Psoas muscle (tissue), 8 donors: ENCODE measurements around the gene PBX4. TPM values are rescaled to one million over a fixed set of nuclear protein-coding genes. Genes with fewer than 3 reads are reported as not detected.

Source experiments
- ATAC-seq, 4 donors: fragments of 200-7000 bp; cut with Tn5 transposase; one replicate each; pipeline ENCODE4 v1.9.1; 2020; ENCODE audit warnings: moderate library complexity in 3 of 4, mild to moderate bottlenecking in 2 of 4
- DNase-seq, 2 donors: peaks; one replicate each; pipeline ENCODE4 v3.0.0-alpha.2; 2020
- H3K27ac ChIP-seq: fragments of 200-600 bp; one replicate; pipeline ENCODE4 v1.8.0; 2022
- H3K27me3 ChIP-seq, 3 donors: fragments of 200-600 bp in 1 of 3; one replicate each; pipeline versions ENCODE4 v1.6.1 to v1.8.0; 2013 to 2022; ENCODE audit warnings: low read length in 2 of 3, mild to moderate bottlenecking in 2 of 3, moderate library complexity in 1 of 3; ENCODE audit not compliant: insufficient read depth in 3 of 3
- H3K36me3 ChIP-seq, 2 donors: fragments of 200-600 bp in 1 of 2; one replicate each; pipeline versions ENCODE4 v1.6.1 to v1.8.0; 2013 to 2022; ENCODE audit warnings: low read depth in 1 of 2, mild to moderate bottlenecking in 1 of 2, moderate library complexity in 1 of 2; ENCODE audit not compliant: insufficient read depth in 1 of 2
- H3K4me1 ChIP-seq: fragments of 200-600 bp; one replicate; pipeline ENCODE4 v1.8.0; 2022
- H3K4me3 ChIP-seq: fragments of 200-600 bp; one replicate; pipeline ENCODE4 v1.8.0; 2022; ENCODE audit warnings: mild to moderate bottlenecking
- H3K9me3 ChIP-seq: fragments of 200-600 bp; one replicate; pipeline ENCODE4 v1.8.0; 2022
- WGBS, 3 donors: extraction: QIAGEN DNeasy Blood & Tissue Kit; methylation state at CpG; one replicate each; pipeline versions ENCODE4 v1.1.6 to v1.1.7; 2013; 5-methylcytosine and 5-hydroxymethylcytosine counted together
- intact Hi-C, 2 donors: fragments of 100-400 bp; cut with DNase I; formaldehyde crosslinking; loops; one replicate each; pipeline versions ENCODE4 v1.11.0 to v1.14.2; 2022
- polyA plus RNA-seq, 3 donors: library from polyadenylated mRNA; stranded (reverse); fragments of 200-250 nt; gene quantifications; one replicate each; pipeline ENCODE4 v1.2.3, GENCODE V29; 2013
- total RNA-seq, 4 donors: library from RNA; stranded (reverse); fragmentation: NEBNext Ultra II Directional in 2 of 4; extraction: Animal tissue kit (Norgen Biotek cat#: 25700) in 2 of 4; gene quantifications; one replicate each; pipeline versions ENCODE4 v1.2.1 to v1.2.4, GENCODE V29; 2021 to 2023
- TF ChIP-seq, protein P1 (sequence below): fragments of 200-600 bp; IDR thresholded peaks from one replicate; pipeline ENCODE4 v1.8.0; 2022; ENCODE audit warnings: antibody characterized with exemption
- donor health status: healthy with polysubstance abuse.
- donor health status: DM: no; HTN: no; CAD: no; lungs with moderate emphysema.
- donor health status: Bipolar disorder and iron deficiency.
- donor health status: healthy.
- donor health status: DM: yes; HTN: yes; CAD: no.
- donor health status: DM: no; HTN: no; CAD: no.
- donor health status: DM: no; HTN: no; CAD: no.
- donor health status: DM: yes; HTN: yes; CAD: no.

Gene PBX4
- total and polyA plus RNA-seq, 7 donors = 0.06 to 0.17 (median 0.08) TPM; not detected in 4

- intact Hi-C loops = no loop called here
- no peaks in the 10 kb centered on the region for H3K9me3 ChIP-seq
- ATAC-seq (no peak), DNase-seq (no peak)
- TF ChIP-seq, protein P1, sequence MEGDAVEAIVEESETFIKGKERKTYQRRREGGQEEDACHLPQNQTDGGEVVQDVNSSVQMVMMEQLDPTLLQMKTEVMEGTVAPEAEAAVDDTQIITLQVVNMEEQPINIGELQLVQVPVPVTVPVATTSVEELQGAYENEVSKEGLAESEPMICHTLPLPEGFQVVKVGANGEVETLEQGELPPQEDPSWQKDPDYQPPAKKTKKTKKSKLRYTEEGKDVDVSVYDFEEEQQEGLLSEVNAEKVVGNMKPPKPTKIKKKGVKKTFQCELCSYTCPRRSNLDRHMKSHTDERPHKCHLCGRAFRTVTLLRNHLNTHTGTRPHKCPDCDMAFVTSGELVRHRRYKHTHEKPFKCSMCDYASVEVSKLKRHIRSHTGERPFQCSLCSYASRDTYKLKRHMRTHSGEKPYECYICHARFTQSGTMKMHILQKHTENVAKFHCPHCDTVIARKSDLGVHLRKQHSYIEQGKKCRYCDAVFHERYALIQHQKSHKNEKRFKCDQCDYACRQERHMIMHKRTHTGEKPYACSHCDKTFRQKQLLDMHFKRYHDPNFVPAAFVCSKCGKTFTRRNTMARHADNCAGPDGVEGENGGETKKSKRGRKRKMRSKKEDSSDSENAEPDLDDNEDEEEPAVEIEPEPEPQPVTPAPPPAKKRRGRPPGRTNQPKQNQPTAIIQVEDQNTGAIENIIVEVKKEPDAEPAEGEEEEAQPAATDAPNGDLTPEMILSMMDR = no peak
- no peak overlapping the region for H3K27ac ChIP-seq
- peaks cover 5% of the 10 kb centered on the region for H3K4me1 ChIP-seq
- 85 to 87% (median 85%) methylated on average over 18 to 19 of the region's 19 CpGs for WGBS, 3 donors
- H3K4me3 ChIP-seq = no peak overlapping the region
- H3K36me3 ChIP-seq = no peaks in the 10 kb centered on the region
- peaks cover 0 to 74% (median 32%) of the 10 kb centered on the region in 3 donors for H3K27me3 ChIP-seq
These were observed 74.8 kb downstream of the PBX4 start for GRCh38 chr19:19543640-19544039.

DNA sequence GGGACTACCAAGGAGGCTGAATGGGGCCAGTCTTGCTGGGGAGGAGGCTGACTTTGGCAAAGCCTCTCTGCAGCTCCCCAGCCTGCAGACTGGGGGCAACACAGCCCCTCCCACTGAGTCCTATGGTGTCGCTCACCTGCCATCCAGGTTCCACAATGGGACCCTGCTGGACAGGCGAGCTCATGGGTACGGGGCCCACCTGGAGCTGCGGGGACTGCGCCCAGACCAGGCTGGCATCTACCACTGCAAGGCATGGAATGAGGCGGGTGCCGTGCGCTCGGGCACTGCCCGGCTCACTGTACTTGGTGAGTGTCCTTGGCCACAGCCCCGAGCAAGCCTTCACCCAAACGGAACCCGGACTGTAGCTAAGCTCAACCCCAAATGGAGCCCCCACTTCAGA is 75.4 kb downstream of the PBX4 start:
- Histone ChIP-seq H3K27ac (no peak overlapping the region), H3K4me3 (no peak overlapping the region), H3K4me1 (peaks cover 11% of the 10 kb centered on the region), H3K9me3 (no peaks in the 10 kb centered on the region), H3K27me3 (peaks cover 0 to 74% (median 35%) of the 10 kb centered on the region in 3 donors), H3K36me3 (no peaks in the 10 kb centered on the region)
- no peak for DNase-seq
- TF ChIP-seq, protein P1 = no peak
- WGBS, 3 donors = 92 to 97% (median 95%) methylated on average over 12 to 13 of the region's 13 CpGs
- intact Hi-C loops = no loop called here
- no peak for ATAC-seq

DNA sequence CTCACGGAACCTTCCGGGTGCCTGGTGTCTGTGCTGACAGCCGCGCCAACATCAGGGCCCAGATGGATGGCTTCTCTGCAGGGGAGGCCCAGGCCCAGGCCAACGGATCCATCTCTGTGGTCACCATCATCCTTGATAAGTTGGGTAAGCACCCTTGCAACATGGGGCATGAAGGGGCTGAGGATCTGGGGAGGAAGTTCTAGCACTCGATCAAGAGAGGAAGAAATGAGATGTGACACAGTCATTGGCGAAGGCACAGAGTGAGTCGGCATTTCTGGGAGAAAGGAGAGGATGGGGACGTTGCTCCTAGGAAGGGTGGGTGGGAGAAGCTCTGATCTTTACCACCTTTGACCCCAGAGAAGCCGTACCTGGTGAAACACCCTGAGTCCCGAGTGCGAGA is 76.0 kb downstream of the PBX4 start:
- 84 to 90% (median 85%) methylated on average over 12 of the region's 12 CpGs for WGBS, 3 donors
- Histone ChIP-seq H3K36me3 (no peaks in the 10 kb centered on the region), H3K9me3 (no peaks in the 10 kb centered on the region), H3K27me3 (peaks cover 0 to 78% (median 40%) of the 10 kb centered on the region in 3 donors), H3K4me3 (no peak overlapping the region), H3K27ac (no peak overlapping the region), H3K4me1 (peaks cover 12% of the 10 kb centered on the region)
- TF ChIP-seq, protein P1 = no peak
- intact Hi-C loops = no loop called here
- DNase-seq (no peak), ATAC-seq (no peak)

DNA sequence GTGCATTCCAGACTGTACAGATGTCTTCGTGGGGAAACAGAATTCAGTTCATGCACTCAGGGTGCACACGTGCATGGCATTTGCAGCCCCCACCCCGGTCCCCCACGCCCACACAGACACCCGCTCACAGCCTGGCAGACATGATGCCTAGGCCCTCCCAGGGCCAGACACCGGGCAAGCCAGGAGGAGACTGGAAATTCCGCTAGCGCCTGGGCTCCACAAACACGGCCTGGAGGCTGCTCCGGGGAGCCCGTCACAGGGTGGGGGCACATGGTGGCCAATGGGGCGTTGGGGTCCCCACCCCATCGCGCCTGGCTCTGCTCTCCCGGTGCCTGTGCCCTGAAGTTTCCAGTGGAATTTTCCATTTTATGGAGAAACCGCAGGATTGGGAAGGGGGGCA is 76.9 kb downstream of the PBX4 start:
- TF ChIP-seq, protein P1 = no peak
- Histone ChIP-seq H3K36me3 (no peaks in the 10 kb centered on the region), H3K4me1 (peaks cover 12% of the 10 kb centered on the region), H3K9me3 (no peaks in the 10 kb centered on the region), H3K4me3 (no peak overlapping the region), H3K27me3 (peaks cover 0 to 76% (median 44%) of the 10 kb centered on the region in 3 donors), H3K27ac (no peak overlapping the region)
- DNase-seq (no peak), ATAC-seq (no peak)
- 62 to 78% (median 68%) methylated on average over 16 of the region's 16 CpGs for WGBS, 3 donors
- intact Hi-C loops = no loop called here
